Neural cell (in vitro differentiated cells): ENCODE results near the gene NQO1. TPM values are rescaled to one million over a fixed set of nuclear protein-coding genes. Genes with fewer than 3 reads are reported as not detected.
A peak's percentile ranks its signal among the peaks of the same experiment; 100 is the strongest.

ENCODE experiments used
- H2AFZ ChIP-seq: fragments of 200-600, 300-800 bp; sonication (generic), shearing (Covaris generic); 2 replicates; pipeline ENCODE4 v1.6.0; 2014; ENCODE audit warnings: low read depth, mild to moderate bottlenecking, antibody characterized with exemption, low read length, moderate library complexity
- H3F3A ChIP-seq: fragments of 200-600 bp; shearing (Covaris generic); 2 replicates; pipeline ENCODE4 v1.6.1; 2016; ENCODE audit warnings: mild to moderate bottlenecking, moderate library complexity, mixed read lengths, antibody characterized with exemption, low read length; ENCODE audit not compliant: insufficient read depth, poor library complexity, severe bottlenecking
- H3K27ac ChIP-seq: fragments of 200-600, 300-800 bp; sonication (generic), shearing (Covaris generic); 2 replicates; pipeline ENCODE4 v1.5.1; 2014; ENCODE audit warnings: mild to moderate bottlenecking, low read length, moderate library complexity
- H3K27me3 ChIP-seq: fragments of 300-800, 200-600 bp; sonication (generic), shearing (Covaris generic); 2 replicates; pipeline ENCODE4 v1.6.0; 2014; ENCODE audit warnings: mild to moderate bottlenecking, low read depth, low read length, moderate library complexity; ENCODE audit not compliant: insufficient read depth
- H3K36me3 ChIP-seq: fragments of 300-800, 200-600 bp; sonication (generic), shearing (Covaris generic); 2 replicates; pipeline ENCODE4 v1.5.1; 2014; ENCODE audit warnings: mild to moderate bottlenecking, antibody characterized with exemption, low read length, moderate library complexity; ENCODE audit not compliant: insufficient read depth
- H3K4me2 ChIP-seq: fragments of 300-800, 200-600 bp; sonication (generic), shearing (Covaris generic); 2 replicates; pipeline ENCODE4 v1.6.0; 2014; ENCODE audit warnings: mild to moderate bottlenecking, low read length
- H3K4me3 ChIP-seq: fragments of 300-800, 200-600 bp; sonication (generic), shearing (Covaris generic); 2 replicates; pipeline ENCODE4 v1.5.1; 2014; ENCODE audit warnings: mild to moderate bottlenecking, low read length, moderate library complexity
- H3K79me2 ChIP-seq: fragments of 200-600 bp; shearing (Covaris generic); replicated peaks from 2 replicates; pipeline ENCODE4 v1.6.0; 2014; ENCODE audit warnings: mild to moderate bottlenecking, low read length, moderate library complexity; ENCODE audit not compliant: insufficient read depth
- H3K9ac ChIP-seq: fragments of 300-800, 200-600 bp; sonication (generic), shearing (Covaris generic); 2 replicates; pipeline ENCODE4 v1.6.1; 2016; ENCODE audit warnings: mild to moderate bottlenecking, low read length, mixed read lengths
- H3K9me2 ChIP-seq: fragments of 200-600 bp; shearing (Covaris generic); 2 replicates; pipeline ENCODE4 v1.6.1; 2016; ENCODE audit warnings: mild to moderate bottlenecking, low read length, mixed read lengths; ENCODE audit not compliant: insufficient read depth
- H3K9me3 ChIP-seq: fragments of 200-600, 300-800 bp; sonication (generic), shearing (Covaris generic); 2 replicates; pipeline ENCODE4 v1.6.1; 2016; ENCODE audit warnings: mild to moderate bottlenecking, mixed run types, low read length, moderate library complexity, mixed read lengths
- H4K20me1 ChIP-seq: fragments of 200-600 bp; shearing (Covaris generic); 2 replicates; pipeline ENCODE4 v1.6.1; 2016; ENCODE audit warnings: mild to moderate bottlenecking, mixed run types; ENCODE audit not compliant: insufficient read depth
- CTCF ChIP-seq: fragments of 450-650 bp; IDR thresholded peaks from 2 replicates; pipeline ENCODE4 v1.5.1; 2014; ENCODE audit warnings: antibody characterized with exemption, mild to moderate bottlenecking, moderate library complexity; ENCODE audit not compliant: poor library complexity, severe bottlenecking
- EP300 ChIP-seq: fragments of 450-650 bp; conservative IDR thresholded peaks from 2 replicates; pipeline ENCODE4 v1.6.1; 2014; ENCODE audit warnings: antibody characterized with exemption, mild to moderate bottlenecking, moderate library complexity; ENCODE audit not compliant: poor library complexity, severe bottlenecking
- EZH2 ChIP-seq: fragments of 200-600, 300-800 bp; shearing (Covaris generic), sonication (generic); IDR thresholded peaks from 2 replicates; pipeline ENCODE4 v1.6.1; 2014; ENCODE audit warnings: antibody characterized with exemption, low read length, borderline replicate concordance, mild to moderate bottlenecking; ENCODE audit not compliant: insufficient read depth, poor library complexity, severe bottlenecking
- MXI1 ChIP-seq: fragments of 450-650 bp; conservative IDR thresholded peaks from 2 replicates; pipeline ENCODE4 v1.6.1; 2014; ENCODE audit warnings: antibody characterized with exemption, mild to moderate bottlenecking; ENCODE audit not compliant: poor library complexity, severe bottlenecking
- POLR2AphosphoS5 ChIP-seq: IDR thresholded peaks from 2 replicates; pipeline ENCODE4 v1.6.1; 2012
- RAD21 ChIP-seq: fragments of 450-650 bp; conservative IDR thresholded peaks from 2 replicates; pipeline ENCODE4 v1.6.1; 2014; ENCODE audit warnings: antibody characterized with exemption, mild to moderate bottlenecking, moderate library complexity
- REST ChIP-seq: IDR thresholded peaks from 2 replicates; pipeline ENCODE4 v1.6.1; 2012; ENCODE audit warnings: borderline replicate concordance
- SMC3 ChIP-seq: fragments of 450-650 bp; conservative IDR thresholded peaks from 2 replicates; pipeline ENCODE4 v1.6.1; 2014; ENCODE audit warnings: antibody characterized with exemption, mild to moderate bottlenecking, moderate library complexity; ENCODE audit not compliant: poor library complexity
- TAF1 ChIP-seq: IDR thresholded peaks from 2 replicates; pipeline ENCODE4 v1.6.1; 2012; ENCODE audit warnings: low read depth
- polyA plus RNA-seq: library from polyadenylated mRNA; depleted of rRNA; stranded (reverse); fragments of >200 nt; gene quantifications from 2 replicates; pipeline ENCODE4 v1.2.3, GENCODE V29; 2014

The NQO1 gene
- polyA plus RNA-seq, 1 donor from 2014 or later, result 5.1 TPM

- Histone ChIP-seq H3K9ac (no peak overlapping the region), H3K27me3 (no peaks in the 10 kb centered on the region), H3K27ac (no peak overlapping the region), H3K79me2 (no peaks in the 10 kb centered on the region), H2AFZ (no peak overlapping the region), H3K9me3 (no peaks in the 10 kb centered on the region), H3F3A (no peaks in the 10 kb centered on the region), H3K9me2 (no peaks in the 10 kb centered on the region), H3K4me2 (no peak overlapping the region), H3K4me3 (no peak overlapping the region), H3K36me3 (peaks cover 4% of the 10 kb centered on the region), H4K20me1 (no peaks in the 10 kb centered on the region)
- TF ChIP-seq RAD21 (peak; percentile 77), CTCF (peak; percentile 82), SMC3 (peak; percentile 73), REST (no peak)
These were observed 16.8 kb downstream of the NQO1 start for GRCh38 chr16:69709456-69710084.

GRCh38 chr16:69707920-69708683 lies 18.3 kb downstream of the NQO1 start:
- H3K27me3 ChIP-seq, result no peaks in the 10 kb centered on the region
- H3K36me3 ChIP-seq, result peaks cover 4% of the 10 kb centered on the region
- no peaks in the 10 kb centered on the region for H3K9me2 ChIP-seq
- H3K4me3 ChIP-seq, result no peak overlapping the region
- H4K20me1 ChIP-seq, result no peaks in the 10 kb centered on the region
- no peak overlapping the region for H2AFZ ChIP-seq
- H3K4me2 ChIP-seq, result no peak overlapping the region
- H3K27ac ChIP-seq, result no peak overlapping the region
- no peaks in the 10 kb centered on the region for H3F3A ChIP-seq
- H3K9ac ChIP-seq, result no peak overlapping the region
- TF ChIP-seq EP300 (no peak), TAF1 (no peak), EZH2 (no peak), SMC3 (no peak), POLR2AphosphoS5 (no peak), REST (no peak), CTCF (no peak), MXI1 (no peak), RAD21 (no peak)
- H3K79me2 ChIP-seq, result no peaks in the 10 kb centered on the region
- no peaks in the 10 kb centered on the region for H3K9me3 ChIP-seq
